UCSD-AML1 (cell line): ENCODE results near the gene NID1.

Experiments
- DNase-seq: peaks from one replicate; lab custom pipeline; 2025; ENCODE audit not compliant: unreplicated experiment; lab: John Stamatoyannopoulos, UW

Gene NID1

GRCh38 chr1:236064674-236065508 is at the start of gene NID1:
TSS of gene NID1 (minus strand) at chr1:236065090. CDS start at chr1:236065079, 11 bp downstream.
- no peak for DNase-seq

- DNase-seq = no peak
These were observed 49.3 kb upstream of the NID1 start for GRCh38 chr1:236114076-236114747.

GRCh38 chr1:236113324-236114032 is 48.6 kb upstream of the NID1 start:
- DNase-seq = no peak

GRCh38 chr1:236112332-236112627 is 47.4 kb upstream of the NID1 start:
- no peak for DNase-seq

GRCh38 chr1:236111527-236112331 is 46.8 kb upstream of the NID1 start:
- DNase-seq = no peak

GRCh38 chr1:236110137-236110536 is 45.2 kb upstream of the NID1 start:
- DNase-seq = no peak

GRCh38 chr1:236108027-236108648 is 43.2 kb upstream of the NID1 start:
- no peak for DNase-seq

GRCh38 chr1:236107121-236107907 is 42.4 kb upstream of the NID1 start:
- no peak for DNase-seq

GRCh38 chr1:236103646-236104218 is 38.8 kb upstream of the NID1 start:
- DNase-seq = peak; percentile 27

GRCh38 chr1:236103059-236103458 is 38.2 kb upstream of the NID1 start:
- DNase-seq = no peak

GRCh38 chr1:236102611-236103010 is 37.7 kb upstream of the NID1 start:
- no peak for DNase-seq

- no peak for DNase-seq
These were observed 36.6 kb upstream of the NID1 start for GRCh38 chr1:236101233-236102200.

GRCh38 chr1:236100799-236101198 is 35.9 kb upstream of the NID1 start:
- DNase-seq = no peak

- no peak for DNase-seq
These were observed 34.6 kb upstream of the NID1 start for GRCh38 chr1:236099355-236099974.

- DNase-seq = no peak
These were observed 33.4 kb upstream of the NID1 start for GRCh38 chr1:236098267-236098666.

GRCh38 chr1:236096660-236097482 is 32.0 kb upstream of the NID1 start:
- peak; percentile 38 for DNase-seq
